NK-92 (cell line): ENCODE data around the gene STMN1.

ENCODE experiments used
- DNase-seq: peaks from one replicate; lab custom pipeline; 2025; ENCODE audit not compliant: unreplicated experiment; lab: John Stamatoyannopoulos, UW

STMN1 gene

GRCh38 chr1:25871704-25872494 is 34.3 kb downstream of the STMN1 start:
- no peak for DNase-seq

- DNase-seq, result no peak
Measured at GRCh38 chr1:25871086-25871703, 35.0 kb downstream of the STMN1 start.

- no peak for DNase-seq
Measured at GRCh38 chr1:25870614-25871013, 35.6 kb downstream of the STMN1 start.

DNA sequence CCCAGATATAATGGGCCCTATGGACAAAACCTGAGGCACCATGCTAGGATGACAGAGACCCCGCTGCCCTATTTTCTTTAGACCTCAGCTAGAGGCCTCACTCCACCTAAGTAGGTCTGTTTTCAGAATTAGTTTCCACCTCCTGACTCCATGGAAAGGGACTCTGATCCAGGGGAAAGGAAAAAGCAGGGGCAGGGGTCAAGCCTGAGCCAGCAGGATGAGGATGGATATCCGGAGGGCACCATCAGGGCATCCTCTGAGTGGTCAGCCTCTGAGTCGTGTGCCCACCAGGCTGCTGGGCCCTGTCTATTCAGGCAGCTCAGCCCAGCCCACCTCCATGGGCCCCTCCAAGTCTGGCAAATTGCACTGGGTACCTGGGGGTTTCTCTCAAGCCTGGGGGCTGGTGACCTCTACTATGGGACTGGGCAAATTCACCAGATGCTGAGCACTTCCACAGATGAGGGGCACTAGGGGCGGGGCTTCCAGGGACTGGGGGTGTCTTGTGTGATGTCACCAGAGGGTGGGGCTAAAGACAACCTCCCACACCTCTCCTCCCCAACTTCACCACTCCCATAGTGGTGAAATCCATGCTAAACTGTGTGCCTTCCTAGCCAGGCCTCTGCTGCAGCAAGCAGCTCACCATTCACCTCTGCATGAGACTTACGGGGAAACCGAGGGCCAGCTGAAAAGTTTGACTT is 36.2 kb downstream of the STMN1 start:
- DNase-seq, result no peak

DNA sequence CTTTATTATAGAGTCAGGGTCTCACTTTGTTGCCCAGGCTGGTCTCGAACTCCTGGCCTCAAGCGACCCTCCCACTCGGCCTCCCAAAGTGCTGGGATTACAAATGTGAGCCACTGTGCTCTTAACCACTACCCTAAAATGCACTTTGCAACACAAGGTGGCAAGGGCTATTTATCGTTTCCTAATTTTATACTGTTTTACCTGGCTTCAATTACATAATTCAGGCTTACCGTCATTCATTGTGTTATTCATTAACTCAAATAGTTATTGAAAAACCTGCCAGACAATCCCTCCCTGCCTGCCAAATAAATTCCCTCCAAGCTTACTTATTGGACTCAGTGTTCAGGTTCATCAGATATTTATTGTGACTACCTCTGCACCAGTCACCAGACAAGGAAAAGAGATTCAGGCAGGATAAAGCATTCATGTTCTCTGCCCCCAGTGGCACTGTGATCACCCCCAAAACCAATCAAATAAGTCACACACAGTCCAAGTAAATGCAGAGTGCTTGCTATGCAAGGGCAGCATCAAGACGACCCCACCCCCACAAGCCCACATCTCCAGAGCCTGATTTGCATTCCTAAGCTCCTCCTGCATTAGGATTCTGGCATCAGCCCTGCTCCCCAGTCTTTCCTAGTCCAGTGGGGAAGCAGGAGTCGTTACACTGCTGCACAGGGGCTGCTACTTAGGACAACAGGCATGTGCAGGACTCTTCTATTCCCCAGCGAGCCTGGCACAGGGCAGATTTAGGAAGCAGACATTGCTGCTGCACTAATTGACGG is 38.8 kb downstream of the STMN1 start:
- DNase-seq, result no peak

- no peak for DNase-seq
Measured at GRCh38 chr1:25866288-25866687, 39.9 kb downstream of the STMN1 start.

- DNase-seq, result no peak
Measured at GRCh38 chr1:25864434-25864833, 41.8 kb downstream of the STMN1 start.

DNA sequence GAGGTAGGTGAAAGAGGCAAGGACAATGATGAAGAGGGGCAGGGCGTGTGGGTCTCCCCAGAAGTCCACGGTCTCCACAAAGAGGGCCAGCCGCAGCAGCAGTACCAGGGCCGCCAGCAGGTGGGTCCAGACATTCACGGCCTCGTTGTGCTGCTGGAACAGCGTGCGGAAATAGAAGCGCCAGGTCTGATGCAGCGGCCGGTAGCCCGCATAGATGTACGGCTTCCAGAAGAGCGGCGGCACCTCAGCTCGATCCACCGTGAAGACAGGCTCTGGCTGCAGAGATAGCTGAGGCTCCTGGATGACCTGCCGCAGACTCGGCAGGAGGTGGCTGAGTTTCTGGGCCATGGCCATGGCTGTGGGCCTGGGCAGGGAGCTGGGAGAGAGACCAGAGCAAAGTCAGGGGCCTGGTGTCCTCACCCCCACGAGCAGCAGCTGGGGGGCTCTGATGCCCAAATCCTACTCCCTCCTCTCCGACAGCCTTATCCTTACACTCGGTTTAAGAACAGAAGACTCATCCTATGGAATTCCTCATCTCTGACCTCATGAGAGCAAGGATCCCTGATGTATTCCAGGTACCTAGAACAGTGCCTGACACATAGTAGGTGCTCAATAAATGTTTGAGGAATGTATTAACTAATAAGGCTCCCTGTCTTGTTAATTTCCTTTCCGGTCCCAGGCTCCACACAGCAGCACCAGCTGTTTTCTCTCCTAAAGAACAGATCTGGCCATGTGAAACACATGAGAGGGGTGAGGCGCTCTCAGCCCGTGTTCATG is 42.5 kb downstream of the STMN1 start:
- DNase-seq, result no peak

GRCh38 chr1:25862785-25863485 is 43.3 kb downstream of the STMN1 start:
- DNase-seq, result no peak

DNA sequence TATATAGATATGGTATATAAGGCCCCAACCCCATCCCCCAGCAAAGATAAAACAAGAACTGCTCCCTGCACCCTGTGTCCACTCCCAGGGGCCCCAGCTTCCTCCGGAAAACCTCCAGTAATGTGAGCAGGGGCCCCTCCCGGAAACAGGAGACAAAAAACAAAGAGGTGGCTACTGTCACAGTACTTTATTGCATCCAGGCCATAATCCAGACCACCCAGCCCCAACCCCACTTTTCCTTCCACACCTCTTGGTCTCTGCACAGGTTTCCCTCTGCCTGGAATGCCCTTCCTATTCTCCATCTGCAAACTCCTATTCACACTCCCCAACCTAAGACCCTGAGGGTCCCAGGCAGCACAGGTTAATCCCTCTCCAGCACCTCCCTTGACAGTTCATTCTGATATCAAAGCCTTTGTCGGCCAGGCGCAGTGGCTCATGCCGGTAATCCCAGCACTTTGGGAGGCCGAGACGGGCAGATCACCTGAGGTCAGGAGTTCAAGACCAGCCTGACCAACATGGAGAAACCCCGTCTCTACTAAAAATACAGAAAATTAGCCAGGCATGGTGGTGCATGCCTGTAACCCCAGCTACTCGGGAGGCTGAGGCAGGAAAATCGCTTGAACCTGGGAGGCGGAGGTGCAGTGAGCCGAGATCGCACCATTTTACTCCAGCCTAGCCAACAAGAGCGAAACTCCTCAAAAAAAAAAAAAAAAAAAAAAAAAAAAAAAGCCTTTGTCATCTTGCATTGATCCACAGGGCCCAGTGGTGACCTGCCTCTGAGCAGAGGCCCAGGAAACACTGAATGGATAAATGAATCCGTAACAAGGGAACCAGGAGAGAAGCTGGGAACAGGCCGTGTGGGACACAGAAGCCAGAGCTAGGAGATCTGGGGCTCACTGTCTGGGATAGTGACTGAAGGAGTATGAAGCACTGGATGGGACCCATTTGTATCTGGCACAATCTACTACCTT is 44.6 kb downstream of the STMN1 start:
- no peak for DNase-seq

GRCh38 chr1:25858906-25859789 is 47.1 kb downstream of the STMN1 start, which contains the start of gene AUNIP:
Gene AUNIP, minus strand, starts transcription at chr1:25859457. Its CDS starts 100 bp downstream, at chr1:25859357.
- DNase-seq, result peak; percentile 36

GRCh38 chr1:25858494-25858893 is 47.7 kb downstream of the STMN1 start:
- no peak for DNase-seq

GRCh38 chr1:25856856-25857255 is 49.4 kb downstream of the STMN1 start:
- DNase-seq, result no peak

DNA sequence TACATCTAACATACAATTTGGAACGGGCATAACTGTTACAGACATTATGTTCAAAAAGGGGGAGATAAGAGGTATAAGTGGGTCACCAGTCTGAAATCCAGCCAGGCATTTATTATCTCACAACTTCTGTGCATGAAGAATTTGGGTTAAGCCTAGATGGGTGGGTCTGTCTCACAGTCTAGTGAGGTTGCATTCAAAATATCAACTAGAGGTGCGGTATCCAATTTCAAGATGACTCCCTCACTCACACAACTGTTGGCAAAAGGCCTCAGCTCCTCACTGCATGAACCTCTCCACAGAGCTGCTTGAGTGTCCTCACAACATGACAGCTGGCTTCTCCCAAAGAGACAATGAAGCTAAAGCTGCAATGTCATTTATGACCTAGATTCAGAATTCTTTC is 51.7 kb downstream of the STMN1 start:
- no peak for DNase-seq
